Measurements from ENCODE around the gene TMEM131.
"Not testable (repeated sequence)": the region's sequence is repeated elsewhere in the genome, so short reads cannot be mapped to it uniquely, and the experiment has no call there.

TMEM131 gene

GRCh38 chr2:97910403-97911205 lies 85.1 kb downstream of the TMEM131 start:
- no peak for DNase-seq

- DNase-seq = no peak
Measured at GRCh38 chr2:97908208-97908676, 87.5 kb downstream of the TMEM131 start.

- no peak for DNase-seq
Measured at GRCh38 chr2:97907369-97908100, 88.2 kb downstream of the TMEM131 start.

- DNase-seq = no peak
Measured at GRCh38 chr2:97906307-97906706, 89.4 kb downstream of the TMEM131 start.

- DNase-seq = no peak
Measured at GRCh38 chr2:97905294-97905693, 90.5 kb downstream of the TMEM131 start.

GRCh38 chr2:97901862-97902261 lies 93.9 kb downstream of the TMEM131 start:
- DNase-seq = no peak

GRCh38 chr2:97900806-97901205 lies 94.9 kb downstream of the TMEM131 start:
- DNase-seq = no peak

- DNase-seq = not testable (repeated sequence)
Measured at GRCh38 chr2:97893042-97893441, 102.7 kb downstream of the TMEM131 start.

GRCh38 chr2:97891611-97892010 lies 104.1 kb downstream of the TMEM131 start:
- DNase-seq = no peak

- DNase-seq = no peak
Measured at GRCh38 chr2:97889156-97889555, 106.6 kb downstream of the TMEM131 start.

- no peak for DNase-seq
Measured at GRCh38 chr2:97885841-97886240, 109.9 kb downstream of the TMEM131 start.

- no peak for DNase-seq
Measured at GRCh38 chr2:97880334-97880733, 115.4 kb downstream of the TMEM131 start.

GRCh38 chr2:97878865-97879264 lies 116.9 kb downstream of the TMEM131 start:
- no peak for DNase-seq

- not testable (repeated sequence) for DNase-seq
Measured at GRCh38 chr2:97878317-97878716, 117.4 kb downstream of the TMEM131 start.

GRCh38 chr2:97871096-97871780 lies 124.5 kb downstream of the TMEM131 start:
- no peak for DNase-seq

GRCh38 chr2:97870396-97870843 lies 125.3 kb downstream of the TMEM131 start:
- DNase-seq = no peak

GRCh38 chr2:97869722-97870346 lies 125.9 kb downstream of the TMEM131 start:
- DNase-seq = no peak

- no peak for DNase-seq
Measured at GRCh38 chr2:97868986-97869721, 126.6 kb downstream of the TMEM131 start.

- no peak for DNase-seq
Measured at GRCh38 chr2:97863829-97864228, 131.9 kb downstream of the TMEM131 start.

GRCh38 chr2:97861177-97861576 lies 134.6 kb downstream of the TMEM131 start:
- DNase-seq = no peak

GRCh38 chr2:97858442-97858841 lies 137.3 kb downstream of the TMEM131 start:
- peak in 1 of 2 experiments; percentile 10 for DNase-seq

- no peak for DNase-seq
Measured at GRCh38 chr2:97857553-97857952, 138.2 kb downstream of the TMEM131 start.
